ENCODE measurements around the gene HIPK2. TPM values are rescaled to one million over a fixed set of nuclear protein-coding genes. Genes with fewer than 3 reads are reported as not detected.

HIPK2 gene
- total and polyA plus RNA-seq, 5 experiments from 2014 or later: 2.1 to 32.9 (median 4.3) TPM

DNA sequence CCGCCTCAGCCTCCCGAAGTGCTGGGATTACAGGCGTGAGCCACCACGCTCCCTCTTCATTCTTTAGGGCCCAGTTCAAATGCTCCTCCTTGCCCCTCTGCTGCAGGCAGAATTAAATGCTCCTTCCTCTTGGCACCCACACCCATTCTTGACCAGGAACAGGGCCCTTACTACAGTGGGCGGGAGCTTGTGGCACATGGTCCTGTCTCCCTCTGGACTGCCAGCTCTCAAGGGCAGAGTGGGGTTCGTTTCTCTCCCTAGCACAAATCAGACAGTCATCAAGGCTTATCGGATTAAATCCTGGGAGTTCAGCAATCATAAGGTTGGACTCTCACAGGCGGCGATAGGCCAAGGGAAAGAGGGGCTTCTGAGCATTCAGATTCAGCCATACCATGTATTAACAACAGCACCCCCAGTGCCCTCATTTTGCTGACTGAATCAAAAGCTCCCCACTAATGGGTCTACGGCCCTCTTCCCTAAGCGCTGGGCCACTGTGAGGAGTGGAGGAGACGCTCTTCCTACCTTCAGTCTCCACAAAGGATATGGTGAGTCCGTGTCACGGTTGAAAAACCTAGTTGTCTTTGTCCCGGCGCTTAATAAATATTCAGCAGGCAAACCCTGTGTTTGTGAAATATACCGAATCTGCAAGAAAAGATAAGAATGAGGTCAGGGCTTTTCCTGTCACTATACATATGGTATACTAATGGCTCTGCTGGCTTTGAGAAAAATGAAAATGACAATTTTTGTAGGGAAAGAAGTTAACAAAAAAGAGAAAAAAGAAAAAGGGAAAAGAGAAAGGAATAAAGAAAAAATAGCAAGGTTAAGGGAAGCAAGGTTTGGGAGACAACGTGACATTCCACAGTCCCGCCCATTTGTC is 146.9 kb downstream of the HIPK2 start:
- Mint-ChIP-seq H3K27ac (peak overlapping the region; percentile 66 to 96 (median 90)), H3K4me1 (peaks cover 48 to 83% (median 72%) of the 10 kb centered on the region in 4 donors), H3K4me3 (peak overlapping the region in 8 of 10 donors; percentile 24 to 72 (median 40)), H3K9me3 (no peaks in the 10 kb centered on the region), H3K27me3 (no peaks in the 10 kb centered on the region), H3K36me3 (peaks cover 0 to 27% (median 16%) of the 10 kb centered on the region in 3 donors)
- DNase-seq (no peak), ATAC-seq (no peak)
- POLR2A ChIA-PET: no interaction called here

DNA sequence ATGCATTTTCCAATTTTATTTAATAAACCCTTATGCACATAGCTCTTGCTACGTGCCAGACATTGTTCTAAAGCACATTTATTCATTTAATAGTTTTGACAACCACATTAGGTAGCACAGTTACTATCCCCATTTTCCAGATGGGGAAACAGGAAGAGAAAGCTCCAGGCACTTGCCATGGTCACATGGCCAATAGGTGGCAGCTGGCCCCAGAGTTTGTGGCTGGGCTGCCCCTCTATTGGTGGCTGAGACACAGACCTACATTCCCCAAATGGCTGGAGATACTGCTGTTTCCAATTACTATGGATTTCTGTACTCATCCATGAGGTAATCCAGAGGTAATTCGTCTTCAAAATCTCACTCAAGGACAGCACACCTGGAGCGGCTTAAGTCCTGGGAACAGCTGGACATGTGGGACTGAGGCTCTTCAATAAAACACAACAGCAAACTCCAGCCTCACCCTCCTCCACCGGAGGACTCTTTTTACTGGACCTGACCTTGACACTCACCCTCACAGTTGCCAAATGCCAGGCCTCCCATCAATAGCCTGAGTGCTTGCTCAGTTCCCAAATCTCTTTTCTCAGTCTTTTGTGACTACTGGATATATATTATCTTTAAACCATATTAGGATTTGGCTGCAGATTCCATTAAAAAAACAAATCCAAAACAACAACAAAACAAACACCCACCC is 148.3 kb downstream of the HIPK2 start:
- H3K9me3 Mint-ChIP-seq: no peaks in the 10 kb centered on the region
- H3K27ac Mint-ChIP-seq: peak overlapping the region; percentile 9 to 96 (median 91)
- H3K4me3 Mint-ChIP-seq: peak overlapping the region in 7 of 10 donors; percentile 22 to 70 (median 44)
- ATAC-seq (no peak), DNase-seq (no peak)
- H3K4me1 Mint-ChIP-seq: peaks cover 48 to 85% (median 75%) of the 10 kb centered on the region in 4 donors
- no peaks in the 10 kb centered on the region for H3K27me3 Mint-ChIP-seq
- peaks cover 1 to 29% (median 19%) of the 10 kb centered on the region in 3 donors for H3K36me3 Mint-ChIP-seq
- POLR2A ChIA-PET: interaction anchor here (0.6 kb wide), 2 partner anchors 182 to 449 kb away, joined by 4 to 5 read pairs; no protein-coding TSS in a partner anchor

GRCh38 chr7:139627831-139628230 is 150.0 kb downstream of the HIPK2 start:
- Mint-ChIP-seq H3K27ac (peak overlapping the region; percentile 66 to 96 (median 94)), H3K4me3 (peak overlapping the region in 8 of 10 donors; percentile 31 to 83 (median 70)), H3K36me3 (peaks cover 5 to 34% (median 22%) of the 10 kb centered on the region in 3 donors), H3K9me3 (no peaks in the 10 kb centered on the region), H3K4me1 (peaks cover 49 to 91% (median 80%) of the 10 kb centered on the region in 4 donors), H3K27me3 (no peaks in the 10 kb centered on the region)
- DNase-seq (no peak), ATAC-seq (no peak)
- POLR2A ChIA-PET: interaction anchor here (0.6 to 1.9 kb wide), 3 partner anchors 8 to 145 kb away, joined by 3 to 5 read pairs (median 4); no protein-coding TSS in a partner anchor

- H3K27me3 Mint-ChIP-seq: no peaks in the 10 kb centered on the region
- H3K36me3 Mint-ChIP-seq: peaks cover 5 to 34% (median 22%) of the 10 kb centered on the region in 3 donors
- peaks cover 47 to 90% (median 79%) of the 10 kb centered on the region in 4 donors for H3K4me1 Mint-ChIP-seq
- no peaks in the 10 kb centered on the region for H3K9me3 Mint-ChIP-seq
- POLR2A ChIA-PET: interaction anchor here (0.8 to 1.9 kb wide), 2 partner anchors 9 to 16 kb away, joined by 3 to 5 read pairs; no protein-coding TSS in a partner anchor
- peak overlapping the region; percentile 66 to 96 (median 94) for H3K27ac Mint-ChIP-seq
- DNase-seq (peak in 5 of 10 donors; percentile 43 to 69 (median 56)), ATAC-seq (peak; percentile 76 to 86)
- peak overlapping the region; percentile 16 to 83 (median 64) for H3K4me3 Mint-ChIP-seq
These were observed 151.0 kb downstream of the HIPK2 start for GRCh38 chr7:139626817-139627216.

GRCh38 chr7:139623518-139623917 is 154.3 kb downstream of the HIPK2 start:
- H3K27me3 Mint-ChIP-seq: no peaks in the 10 kb centered on the region
- DNase-seq: no peak
- POLR2A ChIA-PET: no interaction called here
- peaks cover 5 to 27% (median 9%) of the 10 kb centered on the region in 3 donors for H3K36me3 Mint-ChIP-seq
- H3K9me3 Mint-ChIP-seq: no peaks in the 10 kb centered on the region
- no peak overlapping the region for H3K4me3 Mint-ChIP-seq
- peaks cover 35 to 59% (median 53%) of the 10 kb centered on the region in 4 donors for H3K4me1 Mint-ChIP-seq
- peak overlapping the region in 8 of 10 donors; percentile 29 to 96 (median 62) for H3K27ac Mint-ChIP-seq
- ATAC-seq: peak in 1 of 2 donors; percentile 37

DNA sequence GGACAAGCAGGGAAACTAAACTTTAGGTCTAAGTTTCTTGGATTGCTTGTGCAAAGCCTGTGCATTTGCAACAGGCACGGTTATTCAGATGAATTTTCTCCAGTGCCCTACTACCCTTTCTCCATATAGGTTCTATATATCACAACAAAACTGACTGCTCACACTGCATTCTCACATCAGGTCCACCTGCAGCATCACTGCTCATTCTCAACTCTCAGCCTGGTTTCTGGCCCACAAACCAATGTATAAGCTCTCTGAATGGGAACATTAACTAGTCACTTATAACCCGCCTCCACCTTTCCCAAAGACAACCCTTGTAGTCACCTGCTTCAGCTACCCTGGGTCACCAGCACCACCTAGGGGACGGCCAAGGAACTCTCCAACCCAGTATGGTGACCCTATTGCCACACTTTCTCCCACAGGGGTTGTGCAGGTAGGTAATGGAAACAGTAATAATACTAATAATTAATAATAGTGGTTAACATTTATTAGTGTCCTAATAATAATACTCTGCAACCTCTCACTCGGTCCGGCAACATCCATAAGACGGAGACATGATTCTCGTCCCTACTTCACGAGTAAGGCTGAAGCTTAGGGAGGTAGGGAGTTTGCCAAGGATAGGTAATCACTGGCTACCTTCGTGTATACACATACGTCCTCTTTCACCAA is 157.0 kb downstream of the HIPK2 start:
- Mint-ChIP-seq H3K27ac (peak overlapping the region in 5 of 10 donors; percentile 20 to 86 (median 63)), H3K9me3 (no peaks in the 10 kb centered on the region), H3K36me3 (peaks cover 5 to 43% (median 9%) of the 10 kb centered on the region in 3 donors), H3K4me1 (peaks cover 18 to 32% (median 26%) of the 10 kb centered on the region in 4 donors), H3K4me3 (no peak overlapping the region), H3K27me3 (no peaks in the 10 kb centered on the region)
- POLR2A ChIA-PET: interaction anchor here (1.3 kb wide), 1 partner anchor 11 kb away, joined by 3 read pairs; no protein-coding TSS in a partner anchor
- DNase-seq (peak in 9 of 10 donors; percentile 26 to 75 (median 48)), ATAC-seq (peak; percentile 80 to 83)

GRCh38 chr7:139619367-139619657 is 158.5 kb downstream of the HIPK2 start:
- POLR2A ChIA-PET: interaction anchor here (1.4 kb wide), 1 partner anchor 27 kb away, joined by 4 read pairs; no protein-coding TSS in a partner anchor
- H3K4me3 Mint-ChIP-seq: no peak overlapping the region

DNA sequence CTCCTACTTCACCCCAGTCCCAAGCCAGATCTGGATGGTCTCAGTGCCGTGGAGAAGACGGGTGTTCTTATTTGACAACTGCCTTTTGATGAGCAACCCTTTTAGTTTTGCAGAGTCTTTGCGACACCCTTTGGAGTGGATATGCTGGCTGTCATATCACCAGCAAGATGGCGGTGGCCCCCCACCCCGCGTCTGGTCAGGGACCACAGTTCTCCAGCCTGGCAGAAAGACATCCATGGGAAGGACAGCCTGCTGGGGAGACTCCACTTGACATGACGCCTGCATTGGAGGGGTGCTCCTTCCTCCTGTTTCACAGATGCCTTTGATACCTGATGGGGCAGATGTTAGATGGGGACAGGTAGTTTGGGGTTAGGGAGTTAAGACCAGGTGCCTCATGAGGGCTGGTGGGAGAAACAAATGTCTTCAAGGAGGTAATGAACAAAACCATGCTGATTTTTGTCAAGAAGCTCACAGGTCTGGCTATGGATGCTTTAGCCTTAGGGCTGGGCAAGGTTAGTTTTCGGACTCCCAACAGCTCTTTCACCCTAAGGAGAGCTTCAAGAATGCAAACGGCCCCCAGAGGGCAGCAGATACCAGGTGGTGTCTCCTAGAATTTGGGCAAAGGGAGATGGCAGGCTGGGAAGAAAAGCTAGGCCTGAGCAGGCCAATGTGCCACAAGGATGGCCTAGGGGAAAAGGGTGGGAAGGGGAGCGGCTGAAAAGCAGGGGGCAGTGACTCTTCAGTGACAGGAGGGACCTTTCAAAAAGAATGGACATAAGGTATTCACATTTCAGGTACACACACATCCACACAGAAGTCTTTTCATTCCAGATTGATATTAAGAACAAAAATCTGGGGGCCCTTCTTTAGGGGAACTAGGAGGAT is 159.1 kb downstream of the HIPK2 start:
- peaks cover 0 to 52% (median 11%) of the 10 kb centered on the region in 3 donors for H3K36me3 Mint-ChIP-seq
- ATAC-seq (peak in 1 of 2 donors; percentile 24), DNase-seq (peak; percentile 15 to 77 (median 40))
- POLR2A ChIA-PET: interaction anchor here (1.4 kb wide), 1 partner anchor 27 kb away, joined by 4 read pairs; no protein-coding TSS in a partner anchor
- H3K27ac Mint-ChIP-seq: peak overlapping the region in 4 of 10 donors; percentile 44 to 90 (median 69)
- H3K4me3 Mint-ChIP-seq: no peak overlapping the region
- no peaks in the 10 kb centered on the region for H3K27me3 Mint-ChIP-seq
- no peaks in the 10 kb centered on the region for H3K9me3 Mint-ChIP-seq
- H3K4me1 Mint-ChIP-seq: peaks cover 3 to 12% (median 9%) of the 10 kb centered on the region in 4 donors

More at GRCh38 chr7:139619367-139619657, 158.5 kb downstream of the HIPK2 start:
- Mint-ChIP-seq H3K4me1 (peaks cover 7 to 17% (median 13%) of the 10 kb centered on the region in 4 donors), H3K9me3 (no peaks in the 10 kb centered on the region), H3K36me3 (peaks cover 2 to 50% (median 6%) of the 10 kb centered on the region in 3 donors), H3K27ac (peak overlapping the region in 1 of 10 donors; percentile 65), H3K27me3 (no peaks in the 10 kb centered on the region)
- no peak for DNase-seq
- no peak for ATAC-seq

GRCh38 chr7:139617074-139617473 is 160.7 kb downstream of the HIPK2 start:
- DNase-seq (no peak), ATAC-seq (no peak)
- H3K27ac Mint-ChIP-seq: no peak overlapping the region
- no peaks in the 10 kb centered on the region for H3K9me3 Mint-ChIP-seq
- no peak overlapping the region for H3K4me3 Mint-ChIP-seq
- peaks cover 0 to 8% (median 4%) of the 10 kb centered on the region in 4 donors for H3K4me1 Mint-ChIP-seq
- peaks cover 0 to 66% (median 20%) of the 10 kb centered on the region in 3 donors for H3K36me3 Mint-ChIP-seq
- POLR2A ChIA-PET: interaction anchor here (0.7 kb wide), 1 partner anchor 212 kb away, joined by 3 read pairs; no protein-coding TSS in a partner anchor
- H3K27me3 Mint-ChIP-seq: no peaks in the 10 kb centered on the region

- no peaks in the 10 kb centered on the region for H3K9me3 Mint-ChIP-seq
- H3K4me3 Mint-ChIP-seq: no peak overlapping the region
- ATAC-seq (no peak), DNase-seq (no peak)
- POLR2A ChIA-PET: no interaction called here
- H3K27ac Mint-ChIP-seq: peak overlapping the region in 2 of 10 donors; percentile 51 to 82
- H3K36me3 Mint-ChIP-seq: peaks cover 0 to 79% (median 28%) of the 10 kb centered on the region in 3 donors
- H3K4me1 Mint-ChIP-seq: peaks cover 0 to 4% (median 0%) of the 10 kb centered on the region in 4 donors
- H3K27me3 Mint-ChIP-seq: no peaks in the 10 kb centered on the region
These were observed 162.9 kb downstream of the HIPK2 start for GRCh38 chr7:139614886-139615285.

DNA sequence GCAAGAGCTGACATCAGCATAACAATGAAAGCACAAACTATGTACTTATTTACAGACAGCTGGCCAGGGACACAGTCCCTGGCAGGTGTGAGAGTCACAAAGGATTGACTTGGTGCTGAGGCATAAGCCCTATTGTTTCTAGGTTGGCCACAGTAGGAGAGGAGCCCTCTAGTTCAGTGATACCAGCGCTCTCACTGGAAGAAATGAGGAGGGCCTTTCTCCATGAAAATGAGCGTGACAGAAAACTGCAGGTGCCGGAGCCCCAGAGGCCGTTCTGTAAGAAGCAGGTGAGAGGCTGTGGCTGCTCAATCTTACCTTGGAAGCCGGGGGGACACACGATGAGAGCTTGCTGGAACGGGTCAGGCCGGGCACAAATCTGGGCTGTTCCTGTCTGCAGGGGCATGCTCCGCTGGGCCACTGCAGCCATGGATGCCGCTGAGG is 163.8 kb downstream of the HIPK2 start:
- peaks cover 0 to 4% (median 0%) of the 10 kb centered on the region in 4 donors for H3K4me1 Mint-ChIP-seq
- POLR2A ChIA-PET: no interaction called here
- peak overlapping the region in 1 of 10 donors; percentile 56 for H3K4me3 Mint-ChIP-seq
- peak overlapping the region in 4 of 10 donors; percentile 29 to 83 (median 68) for H3K27ac Mint-ChIP-seq
- DNase-seq: no peak
- H3K9me3 Mint-ChIP-seq: no peaks in the 10 kb centered on the region
- H3K27me3 Mint-ChIP-seq: no peaks in the 10 kb centered on the region
- ATAC-seq: no peak
- peaks cover 0 to 85% (median 33%) of the 10 kb centered on the region in 3 donors for H3K36me3 Mint-ChIP-seq
